Panc1 (cell line): ENCODE measurements around the gene GAS7. TPM values are rescaled to one million over a fixed set of nuclear protein-coding genes. Genes with fewer than 3 reads are reported as not detected.
"Not testable (repeated sequence)": the region's sequence is repeated elsewhere in the genome, so short reads cannot be mapped to it uniquely, and the experiment has no call there.

ENCODE experiments used
- ATAC-seq: fragments of 200-7000 bp; cut with Tn5 transposase; 2 replicates; pipeline ENCODE4 v1.9.1; 2020; ENCODE audit warnings: mild to moderate bottlenecking, moderate library complexity
- BruUV-seq: library from RNA; stranded (reverse); fragments of 400-500 nt; replicated peaks from 2 replicates; lab custom pipeline; 2021; lab: Mats Ljungman, UMichigan
- CTCF ChIA-PET: fragments of 300-600 bp; sonication (Branson Sonifier 250); formaldehyde crosslinking; loops from one replicate; lab custom pipeline; 2022; ENCODE audit warnings: antibody characterized with exemption; lab: Charles Lee
- POLR2A ChIA-PET: fragments of 300-600 bp; sonication (Branson Sonifier 250); formaldehyde crosslinking; loops from one replicate; lab custom pipeline; 2022; ENCODE audit warnings: antibody characterized with exemption; lab: Charles Lee
- DNase-seq: peaks from one replicate; pipeline ENCODE4 v3.0.0-alpha.2; 2010; ENCODE audit warnings: low read depth, low spot score
- H3K27ac ChIP-seq: 2 replicates; pipeline ENCODE4 v1.5.1; 2011; ENCODE audit warnings: mild to moderate bottlenecking, low read length, inconsistent platforms
- H3K27me3 ChIP-seq: fragments of 200-500 bp; sonication (Bioruptor generic); 2 replicates; pipeline ENCODE4 v1.6.0; 2014; ENCODE audit warnings: low read length, inconsistent platforms; ENCODE audit not compliant: control insufficient read depth, insufficient read depth
- H3K36me3 ChIP-seq: fragments of 200-500 bp; sonication (Bioruptor generic); 2 replicates; pipeline ENCODE4 v1.5.1; 2014; ENCODE audit warnings: inconsistent platforms, mild to moderate bottlenecking, low read length, moderate library complexity; ENCODE audit not compliant: control insufficient read depth, insufficient read depth
- H3K4me1 ChIP-seq: 2 replicates; pipeline ENCODE4 v1.5.1; 2011; ENCODE audit warnings: inconsistent platforms, mild to moderate bottlenecking, low read length, moderate library complexity; ENCODE audit not compliant: control insufficient read depth, insufficient read depth
- H3K4me3 ChIP-seq, 2 experiments: 2 replicates each; pipeline ENCODE4 v1.5.1; 2011 to 2012; ENCODE audit warnings: low read depth in 2 of 2, low read length in 2 of 2, mild to moderate bottlenecking in 2 of 2, inconsistent platforms in 1 of 2, moderate library complexity in 1 of 2
- H3K9me3 ChIP-seq: fragments of 200-500 bp; sonication (Bioruptor generic); 2 replicates; pipeline ENCODE4 v1.5.1; 2014; ENCODE audit warnings: low read depth, mild to moderate bottlenecking, inconsistent platforms, low read length, moderate library complexity; ENCODE audit not compliant: control insufficient read depth, insufficient read depth
- CTCF ChIP-seq: fragments of 450-650 bp; IDR thresholded peaks from 2 replicates; pipeline ENCODE4 v1.5.1; 2017; ENCODE audit warnings: mild to moderate bottlenecking
- POLR2AphosphoS5 ChIP-seq: IDR thresholded peaks from 2 replicates; pipeline ENCODE4 v1.6.1; 2012; ENCODE audit warnings: mild to moderate bottlenecking, low read depth, low read length, moderate library complexity
- REST ChIP-seq, 2 experiments: IDR thresholded peaks; 2 replicates each; pipeline ENCODE4 v1.6.1; 2011 to 2012; ENCODE audit warnings: low read depth in 2 of 2, control low read depth in 1 of 2, low read length in 1 of 2, mild to moderate bottlenecking in 1 of 2, moderate library complexity in 1 of 2; ENCODE audit not compliant: insufficient read depth in 1 of 2
- SIN3A ChIP-seq: IDR thresholded peaks from 2 replicates; pipeline ENCODE4 v1.6.1; 2012; ENCODE audit warnings: low read depth, mild to moderate bottlenecking, low read length, moderate library complexity, borderline replicate concordance; ENCODE audit not compliant: insufficient read depth
- TCF7L2 ChIP-seq: IDR thresholded peaks from 2 replicates; pipeline ENCODE4 v1.6.1; 2011; ENCODE audit warnings: mild to moderate bottlenecking, low read depth, low read length, inconsistent platforms
- in situ Hi-C: cut with HindIII; loops from 2 replicates; pipeline ENCODE4 v1.10.0; 2016; ENCODE audit warnings: low sequenced_read_pairs, low pct_unique_long_range_greater_than_20kb
- intact Hi-C: fragments of 100-400 bp; cut with micrococcal nuclease; formaldehyde crosslinking; loops from one replicate; pipeline ENCODE4 v1.10.0; 2022; ENCODE audit not compliant: unreplicated experiment
- total RNA-seq: library from RNA; stranded (reverse); gene quantifications from one replicate; pipeline ENCODE4 v1.2.1, GENCODE V29; 2021; ENCODE audit not compliant: unreplicated experiment

The GAS7 gene
- total RNA-seq, 1 experiment from 2014 or later: 0.05 TPM

- Histone ChIP-seq H3K4me1 (no peaks in the 10 kb centered on the region), H3K36me3 (no peaks in the 10 kb centered on the region), H3K4me3 (no peak overlapping the region), H3K27me3 (no peaks in the 10 kb centered on the region; the same call in 1 of the 2 replicates), H3K9me3 (no peaks in the 10 kb centered on the region), H3K27ac (no peak overlapping the region)
- TF ChIP-seq POLR2AphosphoS5 (no peak), SIN3A (no peak), REST (IDR thresholded peaks at IDR 0.05; ENCODE audit: insufficient read depth in 1 of 2, low read depth in 2 of 2, low read length in 1 of 2) (no peak), TCF7L2 (no peak), CTCF (no peak)
- ATAC-seq: no peak
- CTCF ChIA-PET: no interaction called here
- BruUV-seq: no TSS peak
- in situ Hi-C loops: no loop called here
- POLR2A ChIA-PET: no interaction called here
- intact Hi-C loops: no loop called here
- DNase-seq: no peak
These were observed 178.4 kb downstream of the GAS7 start for GRCh38 chr17:10019941-10020451.

- BruUV-seq: no TSS peak
- POLR2A ChIA-PET: no interaction called here
- Histone ChIP-seq H3K4me1 (no peaks in the 10 kb centered on the region), H3K4me3 (no peak overlapping the region), H3K27ac (no peak overlapping the region), H3K27me3 (no peaks in the 10 kb centered on the region; the same call in 1 of the 2 replicates), H3K36me3 (no peaks in the 10 kb centered on the region), H3K9me3 (no peaks in the 10 kb centered on the region)
- DNase-seq (no peak), ATAC-seq (no peak)
- TF ChIP-seq POLR2AphosphoS5 (no peak), CTCF (no peak), SIN3A (no peak), TCF7L2 (no peak), REST (IDR thresholded peaks at IDR 0.05; ENCODE audit: insufficient read depth in 1 of 2, low read depth in 2 of 2, low read length in 1 of 2) (no peak)
- intact Hi-C loops (no loop called here), in situ Hi-C loops (no loop called here)
- CTCF ChIA-PET: no interaction called here
These were observed 179.9 kb downstream of the GAS7 start for GRCh38 chr17:10018461-10018891.

GRCh38 chr17:10016958-10017570 lies 181.3 kb downstream of the GAS7 start:
- H3K36me3 ChIP-seq, POLR2A ChIA-PET, intact Hi-C loops, DNase-seq, in situ Hi-C loops, CTCF ChIA-PET, BruUV-seq, H3K27me3 ChIP-seq, ATAC-seq, H3K27ac ChIP-seq, H3K4me3 ChIP-seq, H3K4me1 ChIP-seq, H3K9me3 ChIP-seq: not testable (repeated sequence)
